Fibroblast of lung (primary cell): Measurements from ENCODE around the gene CLEC16A. TPM values are rescaled to one million over a fixed set of nuclear protein-coding genes. Genes with fewer than 3 reads are reported as not detected.

Experiments
- DNase-seq, 2 donors: peaks; one replicate each; pipeline versions ENCODE4 v3.0.0 to v3.0.0-alpha.2; 2010; ENCODE audit warnings: low read depth in 2 of 2
- H2AFZ ChIP-seq: 2 replicates; pipeline ENCODE4 v1.5.1; 2012; ENCODE audit warnings: low read length, control low read depth, inconsistent platforms
- H3K27ac ChIP-seq: 2 replicates; pipeline ENCODE4 v1.5.1; 2011; ENCODE audit warnings: low read length, control low read depth; ENCODE audit not compliant: insufficient read depth
- H3K27me3 ChIP-seq: 2 replicates; pipeline ENCODE4 v1.5.1; 2011; ENCODE audit warnings: mild to moderate bottlenecking, low read length; ENCODE audit not compliant: control insufficient read depth, insufficient read depth
- H3K36me3 ChIP-seq: 2 replicates; pipeline ENCODE4 v1.5.1; 2011; ENCODE audit warnings: low read length; ENCODE audit not compliant: control insufficient read depth, insufficient read depth
- H3K4me1 ChIP-seq: 2 replicates; pipeline ENCODE4 v1.5.1; 2011; ENCODE audit warnings: low read length; ENCODE audit not compliant: control insufficient read depth, insufficient read depth; ENCODE audit errors: extremely low read depth
- H3K4me2 ChIP-seq: 2 replicates; pipeline ENCODE4 v1.5.1; 2011; ENCODE audit warnings: low read length, control low read depth; ENCODE audit not compliant: insufficient read depth; ENCODE audit errors: extremely low read depth
- H3K4me3 ChIP-seq, 4 experiments: fragments of 200-600 bp in 1 of 4; sonication (generic) in 1 of 4; replicated peaks in 1 of 4; 2 replicates each; pipeline ENCODE4 v1.5.1; 2011 to 2016; ENCODE audit warnings: low read length in 4 of 4, low read depth in 3 of 4, mild to moderate bottlenecking in 3 of 4, control low read depth in 2 of 4, inconsistent platforms in 1 of 4, mixed read lengths in 1 of 4; ENCODE audit not compliant: insufficient read depth in 1 of 4; ENCODE audit errors: control extremely low read depth in 1 of 4
- H3K79me2 ChIP-seq: 2 replicates; pipeline ENCODE4 v1.5.1; 2012; ENCODE audit warnings: mild to moderate bottlenecking, low read length, inconsistent platforms; ENCODE audit not compliant: control insufficient read depth, insufficient read depth
- H3K9ac ChIP-seq: 2 replicates; pipeline ENCODE4 v1.5.1; 2011; ENCODE audit warnings: mild to moderate bottlenecking, low read length, control low read depth; ENCODE audit not compliant: insufficient read depth
- H3K9me3 ChIP-seq: 2 replicates; pipeline ENCODE4 v1.5.1; 2012; ENCODE audit warnings: low read depth, low read length; ENCODE audit not compliant: control insufficient read depth, insufficient read depth
- H4K20me1 ChIP-seq: 2 replicates; pipeline ENCODE4 v1.5.1; 2011; ENCODE audit warnings: low read length; ENCODE audit not compliant: control insufficient read depth, insufficient read depth; ENCODE audit errors: extremely low read depth
- CTCF ChIP-seq, 2 donors: IDR thresholded peaks in 1 of 2; conservative IDR thresholded peaks in 1 of 2; 1 replicate in 1 of 2; 2 replicates in 1 of 2; pipeline ENCODE4 v1.5.1; 2011 to 2012; ENCODE audit warnings: low read length in 2 of 2, control low read depth in 1 of 2, inconsistent platforms in 1 of 2, low read depth in 1 of 2, mild to moderate bottlenecking in 1 of 2
- EZH2 ChIP-seq: IDR thresholded peaks from 2 replicates; pipeline ENCODE4 v1.5.1; 2012; ENCODE audit warnings: low read length, control low read depth, mild to moderate bottlenecking; ENCODE audit errors: missing control alignments
- polyA plus RNA-seq, 2 donors: library from polyadenylated mRNA; depleted of rRNA in 1 of 2; stranded (reverse) in 1 of 2; unstranded in 1 of 2; fragments of >200 nt; gene quantifications; 2 replicates each; pipeline ENCODE4 v1.2.1, GENCODE V29; 2011 to 2012; ENCODE audit warnings: missing spikeins in 1 of 2
- total RNA-seq: library from RNA; depleted of rRNA; stranded (reverse); fragments of >200 nt; gene quantifications from 2 replicates; pipeline ENCODE4 v1.2.1, GENCODE V29; 2014

CLEC16A gene
- total and polyA plus RNA-seq, 2 donors (not counting 1 experiment from before 2014, with no cell fraction given): 9.1 to 22.0 TPM

DNA sequence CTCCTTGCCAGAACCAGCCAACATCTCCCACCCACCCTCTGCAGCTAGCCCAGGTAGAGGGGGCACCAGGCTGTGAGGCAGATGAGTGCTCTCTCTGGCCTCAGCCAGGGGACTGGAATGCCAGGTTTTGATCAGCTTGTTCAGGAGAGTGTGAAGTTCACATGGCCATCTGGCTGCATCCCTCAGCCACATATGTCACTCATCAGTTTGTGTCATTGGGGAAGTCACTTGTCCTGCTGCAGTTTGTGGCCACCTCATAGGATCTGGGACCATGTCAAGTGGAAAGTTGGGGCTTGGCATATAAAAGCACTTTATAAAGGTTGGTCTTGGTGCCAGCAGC is 164.1 kb downstream of the CLEC16A start:
- TF ChIP-seq EZH2 (no peak), CTCF (conservative IDR thresholded peaks at IDR 0.05 in 1 of 2, IDR thresholded peaks at IDR 0.05 in 1 of 2; ENCODE audit: low read depth in 1 of 2, low read length in 2 of 2) (no peak)

GRCh38 chr16:11109566-11109965 is 165.2 kb downstream of the CLEC16A start:
- Histone ChIP-seq H3K9ac (no peak overlapping the region), H4K20me1 (no peaks in the 10 kb centered on the region), H3K4me3 (no peak overlapping the region), H3K27ac (peak overlapping the region; percentile 50), H3K79me2 (no peaks in the 10 kb centered on the region), H3K4me2 (no peak overlapping the region), H3K36me3 (no peaks in the 10 kb centered on the region), H3K4me1 (peaks cover 40% of the 10 kb centered on the region), H3K9me3 (no peaks in the 10 kb centered on the region), H3K27me3 (no peaks in the 10 kb centered on the region), H2AFZ (no peak overlapping the region)
- no peak for TF ChIP-seq CTCF (conservative IDR thresholded peaks at IDR 0.05 in 1 of 2, IDR thresholded peaks at IDR 0.05 in 1 of 2; ENCODE audit: low read depth in 1 of 2, low read length in 2 of 2)
- TF ChIP-seq EZH2: no peak
- peak; percentile 58 to 73 for DNase-seq

More for the DNA sequence above, 164.1 kb downstream of the CLEC16A start:
- H3K4me1 ChIP-seq: peaks cover 45% of the 10 kb centered on the region
- H3K9ac ChIP-seq: no peak overlapping the region
- no peaks in the 10 kb centered on the region for H4K20me1 ChIP-seq
- no peaks in the 10 kb centered on the region for H3K79me2 ChIP-seq
- no peaks in the 10 kb centered on the region for H3K36me3 ChIP-seq
- no peaks in the 10 kb centered on the region for H3K27me3 ChIP-seq
- H3K27ac ChIP-seq: peak overlapping the region; percentile 64
- no peak for DNase-seq
- no peak overlapping the region for H2AFZ ChIP-seq
- no peak overlapping the region for H3K4me2 ChIP-seq
- H3K4me3 ChIP-seq: no peak overlapping the region
- H3K9me3 ChIP-seq: no peaks in the 10 kb centered on the region

- no peak for TF ChIP-seq CTCF (conservative IDR thresholded peaks at IDR 0.05 in 1 of 2, IDR thresholded peaks at IDR 0.05 in 1 of 2; ENCODE audit: low read depth in 1 of 2, low read length in 2 of 2)
- TF ChIP-seq EZH2: no peak
- H4K20me1 ChIP-seq: no peaks in the 10 kb centered on the region
- no peaks in the 10 kb centered on the region for H3K36me3 ChIP-seq
- no peak overlapping the region for H3K9ac ChIP-seq
- no peak for DNase-seq
- peaks cover 28% of the 10 kb centered on the region for H3K4me1 ChIP-seq
- no peaks in the 10 kb centered on the region for H3K27me3 ChIP-seq
- no peak overlapping the region for H3K27ac ChIP-seq
- H3K79me2 ChIP-seq: no peaks in the 10 kb centered on the region
- no peak overlapping the region for H2AFZ ChIP-seq
- no peak overlapping the region for H3K4me2 ChIP-seq
- no peak overlapping the region for H3K4me3 ChIP-seq
- H3K9me3 ChIP-seq: no peaks in the 10 kb centered on the region
Measured at GRCh38 chr16:11111150-11111549, 166.8 kb downstream of the CLEC16A start.
